GM12878 (cell line): ENCODE data around the gene CYB5RL. TPM values are rescaled to one million over a fixed set of nuclear protein-coding genes. Genes with fewer than 3 reads are reported as not detected.

Source experiments
- ATAC-seq: fragments of 200-7000 bp; cut with Tn5 transposase; 3 replicates; pipeline ENCODE4 v1.9.1; 2020; ENCODE audit warnings: mild to moderate bottlenecking, moderate library complexity
- BruUV-seq: library from RNA; stranded (reverse); fragments of 400-500 nt; replicated peaks from 2 replicates; lab custom pipeline; 2021; lab: Mats Ljungman, UMichigan
- CTCF ChIA-PET: fragments of 300-600 bp; sonication (Branson Sonifier 250); formaldehyde crosslinking; extraction: SDS; loops from one replicate; lab custom pipeline; 2021; ENCODE audit warnings: inconsistent platforms; lab: Yijun Ruan, JAX
- POLR2A ChIA-PET: fragments of 350-600 bp; formaldehyde crosslinking; extraction: SDS; loops from one replicate; lab custom pipeline; 2021; ENCODE audit warnings: inconsistent platforms; lab: Charles Lee
- RAD21 ChIA-PET: fragments of 300-600 bp; sonication (Branson Sonifier 250); formaldehyde crosslinking; loops from one replicate; lab custom pipeline; 2023; ENCODE audit warnings: antibody characterized with exemption; ENCODE audit not compliant: unreplicated experiment; lab: Charles Lee
- SMC1A ChIA-PET: fragments of 300-600 bp; sonication (Branson Sonifier 250); formaldehyde crosslinking; loops from one replicate; lab custom pipeline; 2023; ENCODE audit not compliant: unreplicated experiment, uncharacterized antibody; lab: Charles Lee
- DNase-seq: peaks from one replicate; pipeline ENCODE4 v3.0.0-alpha.2; 2011; ENCODE audit warnings: low read depth, low spot score
- FAIRE-seq: peaks from 3 replicates; lab custom pipeline; 2011; peaks lifted over from hg19 to GRCh38; lab: Jason Lieb, UNC
- H2AFZ ChIP-seq: 2 replicates; pipeline ENCODE4 v1.6.0; 2011; ENCODE audit warnings: low read depth, low read length, control low read depth; ENCODE audit not compliant: control insufficient read depth
- H3K27ac ChIP-seq: 2 replicates; pipeline ENCODE4 v1.5.1; 2011; ENCODE audit warnings: control low read depth; ENCODE audit not compliant: control insufficient read depth, insufficient read depth
- H3K27me3 ChIP-seq, 2 experiments: replicated peaks in 1 of 2; 2 replicates each; pipeline versions ENCODE4 v1.6.0 to v1.6.1; 2011; ENCODE audit warnings: low read length in 1 of 2; ENCODE audit not compliant: control insufficient read depth in 2 of 2, insufficient read depth in 2 of 2
- H3K36me3 ChIP-seq, 2 experiments: 2 replicates each; pipeline ENCODE4 v1.5.1; 2011; ENCODE audit warnings: low read length in 1 of 2; ENCODE audit not compliant: control insufficient read depth in 2 of 2, insufficient read depth in 2 of 2
- H3K4me1 ChIP-seq: 2 replicates; pipeline ENCODE4 v1.6.1; 2011; ENCODE audit warnings: mild to moderate bottlenecking, low read length, moderate library complexity, mixed read lengths; ENCODE audit not compliant: control insufficient read depth, insufficient read depth
- H3K4me2 ChIP-seq: 2 replicates; pipeline ENCODE4 v1.6.0; 2011; ENCODE audit warnings: control low read depth; ENCODE audit not compliant: control insufficient read depth, insufficient read depth
- H3K4me3 ChIP-seq: fragments of 200-600 bp; sonication (generic); 2 replicates; pipeline ENCODE4 v1.5.1; 2016
- H3K79me2 ChIP-seq: 2 replicates; pipeline ENCODE4 v1.6.0; 2011; ENCODE audit warnings: low read length; ENCODE audit not compliant: control insufficient read depth, insufficient read depth
- H3K9ac ChIP-seq: 2 replicates; pipeline ENCODE4 v1.8.0; 2011; ENCODE audit warnings: low read length, control low read depth, mixed read lengths; ENCODE audit not compliant: control insufficient read depth, insufficient read depth
- H3K9me3 ChIP-seq: replicated peaks from 3 replicates; pipeline ENCODE4 v1.5.1; 2011; ENCODE audit warnings: mild to moderate bottlenecking, low read length; ENCODE audit not compliant: control insufficient read depth, insufficient read depth
- H4K20me1 ChIP-seq: 2 replicates; pipeline ENCODE4 v1.6.0; 2011; ENCODE audit not compliant: control insufficient read depth, insufficient read depth
- ATF7 ChIP-seq: fragments of 450-650 bp; IDR thresholded peaks from 2 replicates; pipeline ENCODE4 v1.6.1; 2016; ENCODE audit warnings: low read depth, mild to moderate bottlenecking
- CBX3 ChIP-seq: fragments of 200-600 bp; sonication (generic); IDR thresholded peaks from 2 replicates; pipeline ENCODE4 v1.6.1; 2016; ENCODE audit warnings: low read depth, borderline replicate concordance
- CHD4 ChIP-seq: fragments of 200-600 bp; sonication (generic); IDR thresholded peaks from 2 replicates; pipeline ENCODE4 v1.6.1; 2016; ENCODE audit warnings: mild to moderate bottlenecking
- EGR1 ChIP-seq, 2 experiments: IDR thresholded peaks; 1 replicate in 1 of 2; 2 replicates in 1 of 2; pipeline ENCODE4 v1.6.1; 2011 to 2012; ENCODE audit warnings: low read depth in 2 of 2, low read length in 2 of 2, borderline replicate concordance in 1 of 2, mild to moderate bottlenecking in 1 of 2, moderate library complexity in 1 of 2
- EP300 ChIP-seq, 2 experiments: fragments of 150-350 bp in 1 of 2; IDR thresholded peaks; 2 replicates each; pipeline ENCODE4 v1.6.1; 2011 to 2012; ENCODE audit warnings: low read depth in 2 of 2, low read length in 2 of 2, borderline replicate concordance in 1 of 2, improper control_type of control experiment in 1 of 2, inconsistent platforms in 1 of 2; ENCODE audit not compliant: control insufficient read depth in 1 of 2
- LARP7 ChIP-seq: fragments of 450-650 bp; IDR thresholded peaks from 2 replicates; pipeline ENCODE4 v1.6.1; 2017; ENCODE audit warnings: mild to moderate bottlenecking
- NKRF ChIP-seq: fragments of 450-650 bp; conservative IDR thresholded peaks from 2 replicates; pipeline ENCODE4 v1.6.1; 2017; ENCODE audit warnings: mild to moderate bottlenecking, moderate library complexity
- POLR2AphosphoS2 ChIP-seq: IDR thresholded peaks from 2 replicates; pipeline ENCODE4 v1.6.1; 2011; ENCODE audit warnings: low read depth, mild to moderate bottlenecking, low read length, improper control_type of control experiment, moderate library complexity
- SUZ12 ChIP-seq: fragments of 200-600 bp; sonication (generic); IDR thresholded peaks from one replicate; pipeline ENCODE4 v1.6.1; 2018; ENCODE audit warnings: antibody characterized with exemption, mild to moderate bottlenecking; ENCODE audit not compliant: unreplicated experiment
- YY1 ChIP-seq: IDR thresholded peaks from 2 replicates; pipeline ENCODE4 v1.6.1; 2011; ENCODE audit warnings: low read depth, mild to moderate bottlenecking, low read length
- ZBTB40 ChIP-seq: fragments of 450-650 bp; IDR thresholded peaks from 2 replicates; pipeline ENCODE4 v1.6.1; 2016; ENCODE audit warnings: mild to moderate bottlenecking, moderate library complexity, borderline replicate concordance
- ZNF622 ChIP-seq: fragments of 450-650 bp; IDR thresholded peaks from 2 replicates; pipeline ENCODE4 v1.6.1; 2017; ENCODE audit warnings: mild to moderate bottlenecking, inconsistent platforms
- WGBS: methylation state at CpG from one replicate; pipeline ENCODE4 v1.1.6; 2016; ENCODE audit warnings: low lambda C conversion rate; ENCODE audit not compliant: insufficient replicate concordance, insufficient coverage; ENCODE audit errors: missing lambda C conversion rate; 5-methylcytosine and 5-hydroxymethylcytosine counted together
- in situ Hi-C: fragments of 300-500 bp; cut with MboI; formaldehyde crosslinking; loops from 9 replicates; pipeline ENCODE4 v1.14.3; 2018; ENCODE audit warnings: mixed read lengths
- intact Hi-C: fragments of 100-400 bp; cut with micrococcal nuclease; formaldehyde crosslinking; loops from one replicate; pipeline ENCODE4 v1.14.2; 2022; ENCODE audit not compliant: unreplicated experiment
- polyA plus RNA-seq, 11 experiments: library from polyadenylated mRNA; depleted of rRNA in 4 of 11; unstranded in 6 of 11; stranded (reverse) in 5 of 11; fragments of >200 nt; fragmentation: Nextera tagmentation in 4 of 11; fragmentation: Illumina TruSeq in 1 of 11; extraction: Ambion mirVana in 4 of 11; extraction: Trizol in 1 of 11; gene quantifications; 1 replicate in 1 of 11; 2 replicates in 10 of 11; pipeline versions ENCODE4 v1.2.1 to v1.2.3, GENCODE V29; 2011 to 2016; ENCODE audit warnings: inconsistent platforms in 2 of 11, missing spikeins in 2 of 11, low read depth in 1 of 11
- total RNA-seq, 4 experiments: library from RNA; depleted of rRNA in 3 of 4; stranded (reverse); fragments of >200 nt in 3 of 4; fragmentation: Illumina TruSeq in 1 of 4; extraction: Trizol in 1 of 4; gene quantifications; 2 replicates each; pipeline versions ENCODE4 v1.2.1 to v1.2.3, GENCODE V29; 2013 to 2021

Gene CYB5RL
- total and polyA plus RNA-seq, 10 of the 15 experiments (the other 5 are each of a cell fraction or from before 2014, with no cell fraction given) = 3.1 to 8.7 (median 7.2) TPM

GRCh38 chr1:54151013-54151412 is 48.8 kb downstream of the CYB5RL start:
- no TSS peak for BruUV-seq
- H3K9me3 ChIP-seq = no peaks in the 10 kb centered on the region
- no peak for FAIRE-seq
- in situ Hi-C loops (no loop called here), intact Hi-C loops (no loop called here)
- RAD21 ChIA-PET = no interaction called here
- no peaks in the 10 kb centered on the region for H3K79me2 ChIP-seq
- H3K27me3 ChIP-seq = no peaks in the 10 kb centered on the region
- no peak for DNase-seq
- TF ChIP-seq ATF7 (no peak), NKRF (no peak), EGR1 (IDR thresholded peaks at IDR 0.05; ENCODE audit: borderline replicate concordance in 1 of 2, low read depth in 2 of 2, low read length in 2 of 2) (no peak), POLR2AphosphoS2 (no peak), CBX3 (no peak), EP300 (IDR thresholded peaks at IDR 0.05; ENCODE audit: borderline replicate concordance in 1 of 2, control insufficient read depth in 1 of 2, low read depth in 2 of 2, low read length in 2 of 2) (no peak), ZBTB40 (no peak), CHD4 (no peak), SUZ12 (no peak), YY1 (no peak), LARP7 (no peak), ZNF622 (no peak)
- H4K20me1 ChIP-seq = no peaks in the 10 kb centered on the region
- no peak overlapping the region for H3K4me2 ChIP-seq
- POLR2A ChIA-PET = no interaction called here
- no peak for ATAC-seq
- no peak overlapping the region for H3K27ac ChIP-seq
- WGBS = 26% methylated on average over 5 of the region's 5 CpGs
- no peaks in the 10 kb centered on the region for H3K36me3 ChIP-seq
- SMC1A ChIA-PET = no interaction called here
- no peak overlapping the region for H3K9ac ChIP-seq
- H3K4me1 ChIP-seq = no peaks in the 10 kb centered on the region
- no peak overlapping the region for H3K4me3 ChIP-seq
- H2AFZ ChIP-seq = no peak overlapping the region
- CTCF ChIA-PET = no interaction called here
